Vagina (tissue), 2 donors: ENCODE measurements around the gene ERRFI1.

Experiments used
- POLR2A ChIP-seq, 2 donors: fragments of 450-650 bp; IDR thresholded peaks; one replicate each; pipeline ENCODE4 v1.6.1; 2017; ENCODE audit warnings: antibody characterized with exemption in 2 of 2, mild to moderate bottlenecking in 2 of 2, moderate library complexity in 2 of 2
- TF ChIP-seq, protein P1 (sequence below), 3 experiments: fragments of 450-650 bp in 2 of 3; fragments of 200-600 bp in 1 of 3; sonication (generic) in 1 of 3; IDR thresholded peaks; one replicate each; pipeline ENCODE4 v1.5.1; 2017 to 2019; ENCODE audit warnings: antibody characterized with exemption in 3 of 3, mild to moderate bottlenecking in 2 of 3, moderate library complexity in 2 of 3

- TF ChIP-seq, protein P1, sequence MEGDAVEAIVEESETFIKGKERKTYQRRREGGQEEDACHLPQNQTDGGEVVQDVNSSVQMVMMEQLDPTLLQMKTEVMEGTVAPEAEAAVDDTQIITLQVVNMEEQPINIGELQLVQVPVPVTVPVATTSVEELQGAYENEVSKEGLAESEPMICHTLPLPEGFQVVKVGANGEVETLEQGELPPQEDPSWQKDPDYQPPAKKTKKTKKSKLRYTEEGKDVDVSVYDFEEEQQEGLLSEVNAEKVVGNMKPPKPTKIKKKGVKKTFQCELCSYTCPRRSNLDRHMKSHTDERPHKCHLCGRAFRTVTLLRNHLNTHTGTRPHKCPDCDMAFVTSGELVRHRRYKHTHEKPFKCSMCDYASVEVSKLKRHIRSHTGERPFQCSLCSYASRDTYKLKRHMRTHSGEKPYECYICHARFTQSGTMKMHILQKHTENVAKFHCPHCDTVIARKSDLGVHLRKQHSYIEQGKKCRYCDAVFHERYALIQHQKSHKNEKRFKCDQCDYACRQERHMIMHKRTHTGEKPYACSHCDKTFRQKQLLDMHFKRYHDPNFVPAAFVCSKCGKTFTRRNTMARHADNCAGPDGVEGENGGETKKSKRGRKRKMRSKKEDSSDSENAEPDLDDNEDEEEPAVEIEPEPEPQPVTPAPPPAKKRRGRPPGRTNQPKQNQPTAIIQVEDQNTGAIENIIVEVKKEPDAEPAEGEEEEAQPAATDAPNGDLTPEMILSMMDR (IDR thresholded peaks at IDR 0.05), result no peak
- TF ChIP-seq POLR2A (IDR thresholded peaks at IDR 0.05), result no peak
Measured at GRCh38 chr1:8009043-8010002, 16.8 kb downstream of the ERRFI1 start.
